Measurements from ENCODE around the gene VGLL4. TPM values are rescaled to one million over a fixed set of nuclear protein-coding genes. Genes with fewer than 3 reads are reported as not detected.

VGLL4 gene
- total RNA-seq, 1 donor from 2014 or later = 45.5 TPM

- peaks cover 46% of the 10 kb centered on the region for H3K4me1 ChIP-seq
- no peaks in the 10 kb centered on the region for H3K36me3 ChIP-seq
- no peak overlapping the region for H3K27ac ChIP-seq
- DNase-seq = no peak
- no peak for TF ChIP-seq CTCF (IDR thresholded peaks at IDR 0.05)
- ATAC-seq = no peak
- no peaks in the 10 kb centered on the region for H3K9me3 ChIP-seq
- no peak overlapping the region for H3K4me3 ChIP-seq
- intact Hi-C loops (cut with DNase I) = no loop called here
- H3K27me3 ChIP-seq (ENCODE audit: low read depth) = no peaks in the 10 kb centered on the region
Observed at GRCh38 chr3:11609481-11609880, 34.2 kb downstream of the VGLL4 start.

- H3K36me3 ChIP-seq = no peaks in the 10 kb centered on the region
- ATAC-seq (no peak), DNase-seq (no peak)
- no peak overlapping the region for H3K27ac ChIP-seq
- intact Hi-C loops (cut with DNase I) = no loop called here
- no peaks in the 10 kb centered on the region for H3K27me3 ChIP-seq (ENCODE audit: low read depth)
- no peak overlapping the region for H3K4me3 ChIP-seq
- no peak for TF ChIP-seq CTCF (IDR thresholded peaks at IDR 0.05)
- H3K9me3 ChIP-seq = no peaks in the 10 kb centered on the region
- H3K4me1 ChIP-seq = peaks cover 34% of the 10 kb centered on the region
Observed at GRCh38 chr3:11607816-11608215, 35.9 kb downstream of the VGLL4 start.

GRCh38 chr3:11606865-11607440 is 36.8 kb downstream of the VGLL4 start:
- TF ChIP-seq CTCF (IDR thresholded peaks at IDR 0.05) = no peak
- intact Hi-C loops (cut with DNase I) = no loop called here
- Histone ChIP-seq H3K36me3 (peaks cover under 1% of the 10 kb centered on the region), H3K9me3 (no peaks in the 10 kb centered on the region), H3K27me3 (ENCODE audit: low read depth) (no peaks in the 10 kb centered on the region), H3K4me1 (peaks cover 33% of the 10 kb centered on the region), H3K4me3 (no peak overlapping the region), H3K27ac (no peak overlapping the region)
- ATAC-seq (no peak), DNase-seq (no peak)

- ATAC-seq (no peak), DNase-seq (no peak)
- Histone ChIP-seq H3K36me3 (peaks cover 7% of the 10 kb centered on the region), H3K9me3 (no peaks in the 10 kb centered on the region), H3K4me3 (no peak overlapping the region), H3K27ac (no peak overlapping the region), H3K4me1 (peaks cover 40% of the 10 kb centered on the region), H3K27me3 (ENCODE audit: low read depth) (no peaks in the 10 kb centered on the region)
- intact Hi-C loops (cut with DNase I) = no loop called here
- TF ChIP-seq CTCF (IDR thresholded peaks at IDR 0.05) = no peak
Observed at GRCh38 chr3:11606090-11606784, 37.5 kb downstream of the VGLL4 start.

- intact Hi-C loops (cut with DNase I) = no loop called here
- ATAC-seq (no peak), DNase-seq (no peak)
- H3K4me3 ChIP-seq = no peak overlapping the region
- no peaks in the 10 kb centered on the region for H3K27me3 ChIP-seq (ENCODE audit: low read depth)
- H3K9me3 ChIP-seq = no peaks in the 10 kb centered on the region
- no peak overlapping the region for H3K27ac ChIP-seq
- H3K4me1 ChIP-seq = peaks cover 48% of the 10 kb centered on the region
- peaks cover 16% of the 10 kb centered on the region for H3K36me3 ChIP-seq
- no peak for TF ChIP-seq CTCF (IDR thresholded peaks at IDR 0.05)
Observed at GRCh38 chr3:11605398-11605797, 38.3 kb downstream of the VGLL4 start.
